Coronary artery (tissue), 2 donors: ENCODE measurements around the gene LYZ.

Experiments used
- DNase-seq: peaks from one replicate; pipeline ENCODE4 v3.0.0-alpha.2; 2017; ENCODE audit warnings: low spot score
- H3K27ac ChIP-seq, 2 donors: fragments of 200-600 bp; sonication (generic); one replicate each; pipeline ENCODE4 v1.5.1; 2016 to 2019
- H3K4me3 ChIP-seq: fragments of 200-600 bp; sonication (generic); 2 replicates; pipeline ENCODE4 v1.5.1; 2016; ENCODE audit warnings: mild to moderate bottlenecking, moderate library complexity
- CTCF ChIP-seq: fragments of 200-600 bp; sonication (generic); IDR thresholded peaks from one replicate; pipeline ENCODE4 v1.5.1; 2019; ENCODE audit warnings: antibody characterized with exemption

Gene LYZ

GRCh38 chr12:69331909-69332684 is 16.1 kb upstream of the LYZ start:
- Histone ChIP-seq H3K4me3 (peak overlapping the region; percentile 60), H3K27ac (no peak overlapping the region)
- no peak for TF ChIP-seq CTCF
- DNase-seq: no peak

GRCh38 chr12:69332815-69333358 is 15.3 kb upstream of the LYZ start:
- TF ChIP-seq CTCF: no peak
- DNase-seq: no peak
- Histone ChIP-seq H3K27ac (no peak overlapping the region), H3K4me3 (no peak overlapping the region)

GRCh38 chr12:69334158-69334557 is 14.0 kb upstream of the LYZ start:
- TF ChIP-seq CTCF: no peak
- H3K4me3 ChIP-seq: no peak overlapping the region
- DNase-seq: no peak
- H3K27ac ChIP-seq: no peak overlapping the region

- H3K27ac ChIP-seq: peak overlapping the region in 1 of 2 donors; percentile 3
- no peak for DNase-seq
- no peak overlapping the region for H3K4me3 ChIP-seq
- TF ChIP-seq CTCF: no peak
Measured at GRCh38 chr12:69337311-69338090, 10.7 kb upstream of the LYZ start.

GRCh38 chr12:69338120-69338859 is 9.9 kb upstream of the LYZ start:
- Histone ChIP-seq H3K4me3 (no peak overlapping the region), H3K27ac (no peak overlapping the region)
- no peak for DNase-seq
- no peak for TF ChIP-seq CTCF

- DNase-seq: no peak
- no peak overlapping the region for H3K27ac ChIP-seq
- no peak for TF ChIP-seq CTCF
- no peak overlapping the region for H3K4me3 ChIP-seq
Measured at GRCh38 chr12:69338936-69339335, 9.2 kb upstream of the LYZ start.
